HL-60 (cell line): ENCODE measurements around the gene LRRC39.

Experiments used
- GABPA ChIP-seq: IDR thresholded peaks from 2 replicates; pipeline ENCODE4 v1.6.1; 2012; ENCODE audit warnings: low read depth
- POLR2AphosphoS5 ChIP-seq: IDR thresholded peaks from 2 replicates; pipeline ENCODE4 v1.6.1; 2012; ENCODE audit warnings: low read depth
- TF ChIP-seq, protein P1 (sequence below): IDR thresholded peaks from one replicate; pipeline ENCODE4 v1.5.1; 2011; ENCODE audit warnings: low read length, control low read depth, inconsistent platforms; ENCODE audit not compliant: insufficient read depth
- TF ChIP-seq, protein P2 (sequence below): IDR thresholded peaks from 2 replicates; pipeline ENCODE4 v1.6.1; 2012; ENCODE audit warnings: low read depth; ENCODE audit not compliant: insufficient replicate concordance

DNA sequence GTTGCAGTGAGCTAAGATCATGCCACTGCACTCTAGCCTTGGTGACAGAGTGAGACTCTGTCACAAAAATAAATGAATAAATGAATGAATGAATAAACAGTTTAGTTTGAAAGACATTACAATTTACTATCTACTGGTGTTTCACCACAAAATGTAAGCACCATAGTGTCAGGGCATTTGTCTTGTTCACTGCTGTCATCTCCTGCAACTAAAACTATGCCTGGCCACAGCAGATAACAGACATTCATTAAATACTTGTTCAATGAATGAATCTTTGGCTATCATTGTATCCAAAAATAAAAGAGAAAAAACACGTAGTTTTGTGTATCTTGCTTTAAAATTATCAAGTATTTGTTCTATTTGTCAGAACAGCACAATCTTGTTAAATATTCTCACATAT lies 77.9 kb downstream of the LRRC39 start:
- TF ChIP-seq, protein P1, sequence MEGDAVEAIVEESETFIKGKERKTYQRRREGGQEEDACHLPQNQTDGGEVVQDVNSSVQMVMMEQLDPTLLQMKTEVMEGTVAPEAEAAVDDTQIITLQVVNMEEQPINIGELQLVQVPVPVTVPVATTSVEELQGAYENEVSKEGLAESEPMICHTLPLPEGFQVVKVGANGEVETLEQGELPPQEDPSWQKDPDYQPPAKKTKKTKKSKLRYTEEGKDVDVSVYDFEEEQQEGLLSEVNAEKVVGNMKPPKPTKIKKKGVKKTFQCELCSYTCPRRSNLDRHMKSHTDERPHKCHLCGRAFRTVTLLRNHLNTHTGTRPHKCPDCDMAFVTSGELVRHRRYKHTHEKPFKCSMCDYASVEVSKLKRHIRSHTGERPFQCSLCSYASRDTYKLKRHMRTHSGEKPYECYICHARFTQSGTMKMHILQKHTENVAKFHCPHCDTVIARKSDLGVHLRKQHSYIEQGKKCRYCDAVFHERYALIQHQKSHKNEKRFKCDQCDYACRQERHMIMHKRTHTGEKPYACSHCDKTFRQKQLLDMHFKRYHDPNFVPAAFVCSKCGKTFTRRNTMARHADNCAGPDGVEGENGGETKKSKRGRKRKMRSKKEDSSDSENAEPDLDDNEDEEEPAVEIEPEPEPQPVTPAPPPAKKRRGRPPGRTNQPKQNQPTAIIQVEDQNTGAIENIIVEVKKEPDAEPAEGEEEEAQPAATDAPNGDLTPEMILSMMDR = no peak
- TF ChIP-seq POLR2AphosphoS5 = no peak
- TF ChIP-seq, protein P2, sequence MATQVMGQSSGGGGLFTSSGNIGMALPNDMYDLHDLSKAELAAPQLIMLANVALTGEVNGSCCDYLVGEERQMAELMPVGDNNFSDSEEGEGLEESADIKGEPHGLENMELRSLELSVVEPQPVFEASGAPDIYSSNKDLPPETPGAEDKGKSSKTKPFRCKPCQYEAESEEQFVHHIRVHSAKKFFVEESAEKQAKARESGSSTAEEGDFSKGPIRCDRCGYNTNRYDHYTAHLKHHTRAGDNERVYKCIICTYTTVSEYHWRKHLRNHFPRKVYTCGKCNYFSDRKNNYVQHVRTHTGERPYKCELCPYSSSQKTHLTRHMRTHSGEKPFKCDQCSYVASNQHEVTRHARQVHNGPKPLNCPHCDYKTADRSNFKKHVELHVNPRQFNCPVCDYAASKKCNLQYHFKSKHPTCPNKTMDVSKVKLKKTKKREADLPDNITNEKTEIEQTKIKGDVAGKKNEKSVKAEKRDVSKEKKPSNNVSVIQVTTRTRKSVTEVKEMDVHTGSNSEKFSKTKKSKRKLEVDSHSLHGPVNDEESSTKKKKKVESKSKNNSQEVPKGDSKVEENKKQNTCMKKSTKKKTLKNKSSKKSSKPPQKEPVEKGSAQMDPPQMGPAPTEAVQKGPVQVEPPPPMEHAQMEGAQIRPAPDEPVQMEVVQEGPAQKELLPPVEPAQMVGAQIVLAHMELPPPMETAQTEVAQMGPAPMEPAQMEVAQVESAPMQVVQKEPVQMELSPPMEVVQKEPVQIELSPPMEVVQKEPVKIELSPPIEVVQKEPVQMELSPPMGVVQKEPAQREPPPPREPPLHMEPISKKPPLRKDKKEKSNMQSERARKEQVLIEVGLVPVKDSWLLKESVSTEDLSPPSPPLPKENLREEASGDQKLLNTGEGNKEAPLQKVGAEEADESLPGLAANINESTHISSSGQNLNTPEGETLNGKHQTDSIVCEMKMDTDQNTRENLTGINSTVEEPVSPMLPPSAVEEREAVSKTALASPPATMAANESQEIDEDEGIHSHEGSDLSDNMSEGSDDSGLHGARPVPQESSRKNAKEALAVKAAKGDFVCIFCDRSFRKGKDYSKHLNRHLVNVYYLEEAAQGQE = no peak
- TF ChIP-seq GABPA = no peak
